K562 (cell line): Measurements from ENCODE around the gene SPATA45. TPM values are rescaled to one million over a fixed set of nuclear protein-coding genes. Genes with fewer than 3 reads are reported as not detected.

Source experiments
- ATF2 ChIP-seq: sonication (generic); formaldehyde crosslinking; IDR thresholded peaks from 2 replicates; pipeline ENCODE4 v1.8.1; 2022; ENCODE audit warnings: missing genetic modification reagents
- BCL6 ChIP-seq: fragments of 250-450 bp; sonication (Bioruptor Pico); IDR thresholded peaks from 2 replicates; pipeline ENCODE4 v1.4.0; 2020
- CHAMP1 ChIP-seq: fragments of 450-650 bp; IDR thresholded peaks from 2 replicates; pipeline ENCODE4 v1.6.1; 2016; ENCODE audit warnings: mild to moderate bottlenecking
- DDX20 ChIP-seq: fragments of 450-650 bp; IDR thresholded peaks from 2 replicates; pipeline ENCODE4 v1.6.1; 2016; ENCODE audit warnings: missing genetic modification characterization, low read depth, mild to moderate bottlenecking, missing compliant biosample characterization, moderate library complexity
- EGR1 ChIP-seq: fragments of 450-650 bp; conservative IDR thresholded peaks from 2 replicates; pipeline ENCODE4 v1.6.1; 2017; ENCODE audit warnings: mild to moderate bottlenecking
- ELF1 ChIP-seq: fragments of 200-800 bp; sonication (Bioruptor generic); IDR thresholded peaks from 2 replicates; pipeline ENCODE4 v1.6.1; 2016; ENCODE audit warnings: missing genetic modification characterization, missing compliant biosample characterization
- FOXJ2 ChIP-seq: fragments of 200-800 bp; sonication (Bioruptor generic); IDR thresholded peaks from 2 replicates; pipeline ENCODE4 v1.6.1; 2016; ENCODE audit warnings: missing genetic modification characterization, missing compliant biosample characterization
- HDGF ChIP-seq: fragments of 450-650 bp; IDR thresholded peaks from 2 replicates; pipeline ENCODE4 v1.6.1; 2016
- HNRNPK ChIP-seq: fragments of 200-400 bp; formaldehyde crosslinking; IDR thresholded peaks from one replicate; pipeline ENCODE4 v1.6.1; 2018; ENCODE audit warnings: mild to moderate bottlenecking, low read depth, low read length; ENCODE audit not compliant: poor library complexity, severe bottlenecking
- LEF1 ChIP-seq: fragments of 450-650 bp; IDR thresholded peaks from 2 replicates; pipeline ENCODE4 v1.6.1; 2016; ENCODE audit warnings: mild to moderate bottlenecking
- NR1H2 ChIP-seq: sonication (generic); formaldehyde crosslinking; IDR thresholded peaks from 2 replicates; pipeline ENCODE4 v1.4.0; 2020; ENCODE audit warnings: mild to moderate bottlenecking, missing genetic modification reagents
- PTTG1 ChIP-seq: fragments of 450-650 bp; IDR thresholded peaks from 2 replicates; pipeline ENCODE4 v1.6.1; 2016; ENCODE audit warnings: low read depth, mild to moderate bottlenecking, missing genetic modification characterization, missing compliant biosample characterization
- RBM25 ChIP-seq: fragments of 200-400 bp; formaldehyde crosslinking; IDR thresholded peaks from 2 replicates; pipeline ENCODE4 v1.6.1; 2018; ENCODE audit warnings: low read length, low read depth, moderate library complexity; ENCODE audit not compliant: severe bottlenecking
- RCOR1 ChIP-seq, 2 experiments: IDR thresholded peaks; 2 replicates each; pipeline ENCODE4 v1.6.1; 2012; ENCODE audit warnings: low read depth in 2 of 2, low read length in 2 of 2, borderline replicate concordance in 1 of 2, improper control_type of control experiment in 1 of 2
- SNRNP70 ChIP-seq: fragments of 200-400 bp; formaldehyde crosslinking; optimal IDR thresholded peaks from 2 replicates; pipeline ENCODE3; 2017; ENCODE audit warnings: low read depth, low read length
- ZBED1 ChIP-seq: IDR thresholded peaks from 2 replicates; pipeline ENCODE4 v1.6.1; 2014
- ZFP1 ChIP-seq: fragments of 450-650 bp; formaldehyde crosslinking; IDR thresholded peaks from 2 replicates; pipeline ENCODE4 v1.4.0; 2020; ENCODE audit warnings: mild to moderate bottlenecking, mixed read lengths
- ZNF280A ChIP-seq: fragments of 450-650 bp; IDR thresholded peaks from 2 replicates; pipeline ENCODE4 v1.6.1; 2018; ENCODE audit warnings: mild to moderate bottlenecking, low read depth; ENCODE audit not compliant: partially characterized antibody
- ZNF311 ChIP-seq: fragments of 250-450 bp; sonication (Bioruptor Pico); IDR thresholded peaks from 2 replicates; pipeline ENCODE4 v1.4.0; 2020; ENCODE audit warnings: mild to moderate bottlenecking, moderate library complexity
- ZNF644 ChIP-seq: fragments of 200-800 bp; sonication (Bioruptor generic); IDR thresholded peaks from 2 replicates; pipeline ENCODE4 v1.6.1; 2016; ENCODE audit warnings: low read depth, missing genetic modification characterization, missing compliant biosample characterization
- polyA plus RNA-seq, 8 experiments: library from polyadenylated mRNA; depleted of rRNA in 4 of 8; stranded (reverse) in 5 of 8; unstranded in 3 of 8; fragments of >200 nt; fragmentation: Nextera tagmentation in 2 of 8; fragmentation: Illumina TruSeq in 1 of 8; extraction: Ambion mirVana in 2 of 8; extraction: Trizol in 1 of 8; gene quantifications; 2 replicates each; pipeline versions ENCODE4 v1.2.1 to v1.2.3, GENCODE V29; 2011 to 2014; ENCODE audit warnings: inconsistent platforms in 1 of 8, missing spikeins in 1 of 8
- total RNA-seq, 7 experiments: library from RNA; depleted of rRNA in 6 of 7; stranded (reverse); fragments of >200 nt in 6 of 7; fragmentation: Illumina TruSeq in 2 of 7; extraction: Trizol in 2 of 7; gene quantifications; 2 replicates each; pipeline versions ENCODE4 v1.2.1 to v1.2.3, GENCODE V29; 2011 to 2021; ENCODE audit warnings: low replicate concordance in 1 of 7
- TF ChIP-seq, protein P1 (sequence below): IDR thresholded peaks from 2 replicates; pipeline ENCODE4 v1.6.1; 2016; ENCODE audit warnings: missing genetic modification characterization, missing compliant biosample characterization
- TF ChIP-seq, protein P2 (sequence below): fragments of 450-650 bp; formaldehyde crosslinking; IDR thresholded peaks from 2 replicates; pipeline ENCODE4 v1.4.0; 2022; ENCODE audit warnings: missing genetic modification characterization

SPATA45 gene
- total and polyA plus RNA-seq, 9 of the 15 experiments (the other 6 are each of a cell fraction or from before 2014, with no cell fraction given): 0.18 TPM; not detected in 8

- TF ChIP-seq HDGF (no peak), ZNF280A (no peak), NR1H2 (CRISPR knock-in tag) (0 out of 2 replicates have a peak, but pooled peaks have one; percentile 8), FOXJ2 (no peak), CHAMP1 (no peak), PTTG1 (tag) (no peak), ZBED1 (0 out of 2 replicates have a peak, but pooled peaks have one; percentile 20), ATF2 (no peak), EGR1 (peak; percentile 95), DDX20 (no peak), BCL6 (CRISPR knock-in tag) (no peak), ZNF311 (CRISPR knock-in tag) (no peak), HNRNPK (peak; percentile 22), LEF1 (no peak), ZFP1 (CRISPR knock-in tag) (no peak), ZNF644 (tag) (no peak), SNRNP70 (no peak), RBM25 (peak; percentile 74), RCOR1 (IDR thresholded peaks at IDR 0.05; ENCODE audit: borderline replicate concordance in 1 of 2, low read depth in 2 of 2, low read length in 2 of 2) (peak in 1 of 2 experiments; percentile 83; a peak in 2 of 4 replicates), ELF1 (peak; percentile 50)
- TF ChIP-seq, protein P1, sequence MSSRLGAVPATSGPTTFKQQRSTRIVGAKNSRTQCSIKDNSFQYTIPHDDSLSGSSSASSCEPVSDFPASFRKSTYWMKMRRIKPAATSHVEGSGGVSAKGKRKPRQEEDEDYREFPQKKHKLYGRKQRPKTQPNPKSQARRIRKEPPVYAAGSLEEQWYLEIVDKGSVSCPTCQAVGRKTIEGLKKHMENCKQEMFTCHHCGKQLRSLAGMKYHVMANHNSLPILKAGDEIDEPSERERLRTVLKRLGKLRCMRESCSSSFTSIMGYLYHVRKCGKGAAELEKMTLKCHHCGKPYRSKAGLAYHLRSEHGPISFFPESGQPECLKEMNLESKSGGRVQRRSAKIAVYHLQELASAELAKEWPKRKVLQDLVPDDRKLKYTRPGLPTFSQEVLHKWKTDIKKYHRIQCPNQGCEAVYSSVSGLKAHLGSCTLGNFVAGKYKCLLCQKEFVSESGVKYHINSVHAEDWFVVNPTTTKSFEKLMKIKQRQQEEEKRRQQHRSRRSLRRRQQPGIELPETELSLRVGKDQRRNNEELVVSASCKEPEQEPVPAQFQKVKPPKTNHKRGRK (tag): no peak
- TF ChIP-seq, protein P2, sequence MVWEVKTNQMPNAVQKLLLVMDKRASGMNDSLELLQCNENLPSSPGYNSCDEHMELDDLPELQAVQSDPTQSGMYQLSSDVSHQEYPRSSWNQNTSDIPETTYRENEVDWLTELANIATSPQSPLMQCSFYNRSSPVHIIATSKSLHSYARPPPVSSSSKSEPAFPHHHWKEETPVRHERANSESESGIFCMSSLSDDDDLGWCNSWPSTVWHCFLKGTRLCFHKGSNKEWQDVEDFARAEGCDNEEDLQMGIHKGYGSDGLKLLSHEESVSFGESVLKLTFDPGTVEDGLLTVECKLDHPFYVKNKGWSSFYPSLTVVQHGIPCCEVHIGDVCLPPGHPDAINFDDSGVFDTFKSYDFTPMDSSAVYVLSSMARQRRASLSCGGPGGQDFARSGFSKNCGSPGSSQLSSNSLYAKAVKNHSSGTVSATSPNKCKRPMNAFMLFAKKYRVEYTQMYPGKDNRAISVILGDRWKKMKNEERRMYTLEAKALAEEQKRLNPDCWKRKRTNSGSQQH: 0 out of 2 replicates have a peak, but pooled peaks have one; percentile 31
Measured at GRCh38 chr1:212857992-212858460, 10.6 kb upstream of the SPATA45 start, which contains the start of gene FLVCR1 (continued).
